ENCODE data around the gene ASS1.

GRCh38 chr9:130428086-130428665 is 16.6 kb upstream of the ASS1 start:
- TF ChIP-seq CTCF (IDR thresholded peaks at IDR 0.05; ENCODE audit: low read depth, low read length, poor library complexity, severe bottlenecking) (no peak), EZH2phosphoT487 (IDR thresholded peaks at IDR 0.05; ENCODE audit: borderline replicate concordance, low read length) (no peak)
